ENCODE results near the gene ATP8B4. TPM values are rescaled to one million over a fixed set of nuclear protein-coding genes. Genes with fewer than 3 reads are reported as not detected.
A peak's percentile ranks its signal among the peaks of the same experiment; 100 is the strongest.

ATP8B4 gene
- total RNA-seq, 2 experiments from 2014 or later: 2.0 to 2.9 TPM

DNA sequence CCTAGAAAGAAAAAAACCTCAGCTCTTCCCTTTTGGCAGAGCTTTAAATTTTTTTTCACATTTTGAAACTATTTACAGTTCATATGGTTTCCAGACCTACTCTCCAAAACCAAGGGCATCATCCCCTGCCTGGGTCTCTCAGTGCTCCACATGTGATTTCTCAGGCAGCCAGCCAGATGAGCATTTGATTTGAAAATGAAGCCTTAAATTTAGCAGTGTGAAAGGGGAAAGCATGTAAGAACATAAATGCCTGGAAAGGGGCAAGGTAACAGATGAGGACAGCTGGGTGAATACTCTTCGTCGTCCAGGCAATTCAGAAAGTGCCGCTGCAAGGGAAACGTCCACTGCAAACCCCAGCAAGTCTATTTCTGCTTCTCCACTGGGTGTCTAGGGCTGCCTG, 94.8 kb downstream of the ATP8B4 start:
- Mint-ChIP-seq H3K27ac (no peak overlapping the region), H3K9me3 (no peaks in the 10 kb centered on the region), H3K36me3 (ENCODE audit: low read depth) (no peaks in the 10 kb centered on the region), H3K4me1 (ENCODE audit: low read depth) (no peaks in the 10 kb centered on the region), H3K4me3 (no peak overlapping the region), H3K27me3 (ENCODE audit: low read depth) (peaks cover 12% of the 10 kb centered on the region)
- CTCF ChIA-PET: no interaction called here
- DNase-seq: no peak
- intact Hi-C loops (cut with micrococcal nuclease): no loop called here

GRCh38 chr15:50018491-50018890, 100.5 kb downstream of the ATP8B4 start:
- H3K27ac Mint-ChIP-seq: no peak overlapping the region
- H3K4me3 Mint-ChIP-seq: no peak overlapping the region
- peaks cover 8% of the 10 kb centered on the region for H3K27me3 Mint-ChIP-seq (ENCODE audit: low read depth)
- no peaks in the 10 kb centered on the region for H3K36me3 Mint-ChIP-seq (ENCODE audit: low read depth)
- DNase-seq: no peak
- CTCF ChIA-PET: interaction anchor here (0.6 to 1.1 kb wide), 2 partner anchors 15 to 719 kb away, joined by 3 to 4 read pairs; no protein-coding TSS in a partner anchor
- H3K4me1 Mint-ChIP-seq (ENCODE audit: low read depth): no peaks in the 10 kb centered on the region
- intact Hi-C loops (cut with micrococcal nuclease): no loop called here
- H3K9me3 Mint-ChIP-seq: no peaks in the 10 kb centered on the region

GRCh38 chr15:50017522-50017921, 101.5 kb downstream of the ATP8B4 start:
- Mint-ChIP-seq H3K4me3 (no peak overlapping the region), H3K36me3 (ENCODE audit: low read depth) (no peaks in the 10 kb centered on the region), H3K27ac (no peak overlapping the region), H3K27me3 (ENCODE audit: low read depth) (peaks cover 10% of the 10 kb centered on the region), H3K9me3 (no peaks in the 10 kb centered on the region), H3K4me1 (ENCODE audit: low read depth) (no peaks in the 10 kb centered on the region)
- CTCF ChIA-PET: no interaction called here
- no peak for DNase-seq
- intact Hi-C loops (cut with micrococcal nuclease): no loop called here

DNA sequence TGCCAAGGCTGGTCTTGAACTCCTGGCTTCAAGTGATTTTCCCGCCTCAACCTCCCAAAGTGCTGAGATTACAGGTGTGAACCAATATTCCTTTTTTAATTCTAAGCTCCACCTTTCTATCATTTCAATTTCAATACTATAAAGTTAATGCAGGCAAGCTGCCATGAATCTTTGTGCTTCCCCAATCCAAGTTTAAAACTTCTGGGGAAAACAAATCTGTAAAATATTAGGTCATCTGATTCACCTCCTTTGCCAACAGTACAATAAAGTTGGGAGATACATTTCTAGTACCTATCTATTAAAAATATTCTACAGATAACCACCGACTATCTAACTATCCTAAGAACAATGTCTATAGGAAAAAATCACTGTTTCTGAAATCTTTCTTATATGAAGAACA, 102.1 kb downstream of the ATP8B4 start:
- CTCF ChIA-PET: no interaction called here
- peaks cover 10% of the 10 kb centered on the region for H3K27me3 Mint-ChIP-seq (ENCODE audit: low read depth)
- intact Hi-C loops (cut with micrococcal nuclease): no loop called here
- H3K9me3 Mint-ChIP-seq: no peaks in the 10 kb centered on the region
- H3K4me1 Mint-ChIP-seq (ENCODE audit: low read depth): no peaks in the 10 kb centered on the region
- H3K4me3 Mint-ChIP-seq: no peak overlapping the region
- no peaks in the 10 kb centered on the region for H3K36me3 Mint-ChIP-seq (ENCODE audit: low read depth)
- H3K27ac Mint-ChIP-seq: no peak overlapping the region
- DNase-seq: no peak

- no peak for DNase-seq
- Mint-ChIP-seq H3K36me3 (ENCODE audit: low read depth) (no peaks in the 10 kb centered on the region), H3K9me3 (no peaks in the 10 kb centered on the region), H3K27me3 (ENCODE audit: low read depth) (peaks cover 5% of the 10 kb centered on the region), H3K4me1 (ENCODE audit: low read depth) (no peaks in the 10 kb centered on the region), H3K27ac (no peak overlapping the region), H3K4me3 (no peak overlapping the region)
- intact Hi-C loops (cut with micrococcal nuclease): no loop called here
- CTCF ChIA-PET: no interaction called here
These were observed 106.2 kb downstream of the ATP8B4 start for GRCh38 chr15:50012790-50013189.

DNA sequence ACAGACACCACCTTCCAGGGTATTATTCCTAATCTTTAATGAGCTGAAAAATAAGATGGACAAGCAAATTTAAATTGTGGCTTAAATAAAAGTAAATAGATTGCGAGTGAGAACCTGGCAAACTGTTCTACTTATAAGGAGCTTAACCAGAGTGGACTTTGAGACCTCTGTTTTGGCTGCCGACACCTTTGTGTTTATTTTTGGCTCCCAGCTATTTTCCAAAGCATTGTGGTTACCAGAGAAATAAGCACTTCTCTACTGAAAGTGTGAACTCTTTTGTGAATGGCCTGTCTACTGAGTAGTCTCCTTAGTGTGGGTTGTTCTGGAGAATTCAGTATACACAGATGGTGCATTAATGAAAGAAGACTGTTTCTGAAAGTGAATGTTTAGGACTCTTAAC, 109.4 kb downstream of the ATP8B4 start:
- intact Hi-C loops (cut with micrococcal nuclease): loop anchor here (10.0 kb wide), 1 partner anchor 305 kb away; no protein-coding TSS in a partner anchor
- DNase-seq: no peak
- CTCF ChIA-PET: no interaction called here
- peaks cover 5% of the 10 kb centered on the region for H3K27me3 Mint-ChIP-seq (ENCODE audit: low read depth)
- H3K27ac Mint-ChIP-seq: no peak overlapping the region
- H3K9me3 Mint-ChIP-seq: no peaks in the 10 kb centered on the region
- H3K4me3 Mint-ChIP-seq: no peak overlapping the region
- H3K4me1 Mint-ChIP-seq (ENCODE audit: low read depth): no peaks in the 10 kb centered on the region
- no peaks in the 10 kb centered on the region for H3K36me3 Mint-ChIP-seq (ENCODE audit: low read depth)

GRCh38 chr15:50003786-50004334, 115.2 kb downstream of the ATP8B4 start:
- DNase-seq: peak; percentile 74
- Mint-ChIP-seq H3K4me3 (no peak overlapping the region), H3K27me3 (ENCODE audit: low read depth) (peaks cover 6% of the 10 kb centered on the region), H3K36me3 (ENCODE audit: low read depth) (no peaks in the 10 kb centered on the region), H3K4me1 (ENCODE audit: low read depth) (peaks cover 1% of the 10 kb centered on the region), H3K9me3 (no peaks in the 10 kb centered on the region), H3K27ac (no peak overlapping the region)
- CTCF ChIA-PET: interaction anchor here (0.7 to 2.7 kb wide), 6 partner anchors 12 to 504 kb away, joined by 3 to 9 read pairs (median 4); no protein-coding TSS in a partner anchor
- intact Hi-C loops (cut with micrococcal nuclease): loop anchor here (2.0 to 10.0 kb wide), 4 partner anchors 311 to 1141 kb away; no protein-coding TSS in a partner anchor

DNA sequence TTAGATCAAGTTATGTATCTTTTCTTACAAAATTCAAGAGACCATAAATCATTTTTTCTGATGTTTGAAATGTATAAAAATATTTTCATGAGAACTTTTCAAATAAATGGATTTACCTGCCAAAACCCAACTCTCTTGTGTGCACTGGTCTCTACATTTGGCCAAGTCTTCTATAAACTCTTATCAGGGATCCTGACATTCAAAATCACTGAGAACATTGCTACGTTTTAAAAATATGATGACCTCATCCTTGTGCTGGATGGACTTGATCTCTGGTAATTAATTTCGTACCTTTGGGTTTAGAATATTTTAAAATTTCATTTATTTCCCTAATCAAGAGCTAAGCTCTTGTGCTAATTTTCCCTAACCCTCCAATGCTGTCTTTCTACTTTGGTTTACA, 127.4 kb downstream of the ATP8B4 start:
- H3K27ac Mint-ChIP-seq: no peak overlapping the region
- intact Hi-C loops (cut with micrococcal nuclease): no loop called here
- no peaks in the 10 kb centered on the region for H3K4me1 Mint-ChIP-seq (ENCODE audit: low read depth)
- CTCF ChIA-PET: no interaction called here
- no peaks in the 10 kb centered on the region for H3K27me3 Mint-ChIP-seq (ENCODE audit: low read depth)
- no peaks in the 10 kb centered on the region for H3K36me3 Mint-ChIP-seq (ENCODE audit: low read depth)
- no peaks in the 10 kb centered on the region for H3K9me3 Mint-ChIP-seq
- DNase-seq: no peak
- no peak overlapping the region for H3K4me3 Mint-ChIP-seq

GRCh38 chr15:49990835-49991545, 128.0 kb downstream of the ATP8B4 start:
- CTCF ChIA-PET: no interaction called here
- H3K36me3 Mint-ChIP-seq (ENCODE audit: low read depth): no peaks in the 10 kb centered on the region

GRCh38 chr15:49989498-49989897, 129.5 kb downstream of the ATP8B4 start:
- DNase-seq: no peak
- Mint-ChIP-seq H3K36me3 (ENCODE audit: low read depth) (no peaks in the 10 kb centered on the region), H3K27me3 (ENCODE audit: low read depth) (no peaks in the 10 kb centered on the region), H3K4me1 (ENCODE audit: low read depth) (no peaks in the 10 kb centered on the region), H3K9me3 (no peaks in the 10 kb centered on the region), H3K4me3 (no peak overlapping the region), H3K27ac (no peak overlapping the region)
- intact Hi-C loops (cut with micrococcal nuclease): no loop called here
- CTCF ChIA-PET: interaction anchor here (0.6 kb wide), 1 partner anchor 166 kb away, joined by 3 read pairs; no protein-coding TSS in a partner anchor

More at GRCh38 chr15:49990835-49991545, 128.0 kb downstream of the ATP8B4 start:
- H3K4me3 Mint-ChIP-seq: no peak overlapping the region
- intact Hi-C loops (cut with micrococcal nuclease): no loop called here
- H3K27me3 Mint-ChIP-seq (ENCODE audit: low read depth): no peaks in the 10 kb centered on the region
- no peak for DNase-seq
- H3K27ac Mint-ChIP-seq: no peak overlapping the region
- no peaks in the 10 kb centered on the region for H3K9me3 Mint-ChIP-seq
- H3K4me1 Mint-ChIP-seq (ENCODE audit: low read depth): no peaks in the 10 kb centered on the region

DNA sequence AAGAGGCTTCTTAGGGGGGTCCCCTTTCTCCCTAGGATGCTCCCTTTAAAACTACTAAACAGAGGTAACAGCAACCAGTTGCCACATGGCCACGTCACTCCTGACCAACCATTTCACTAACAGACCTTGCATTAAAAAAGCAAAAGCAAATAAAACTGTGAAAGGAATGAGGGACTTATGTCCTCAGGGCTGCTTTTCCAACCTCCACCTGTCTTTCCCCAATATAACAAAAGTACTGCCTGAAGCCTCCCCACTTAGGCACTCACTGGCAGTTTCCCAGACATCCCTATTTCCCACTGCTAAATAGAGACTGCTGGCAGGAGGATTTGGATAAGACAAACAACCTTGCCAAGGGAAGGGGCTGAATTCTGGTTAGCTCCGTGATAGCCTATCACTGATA, 130.3 kb downstream of the ATP8B4 start:
- Mint-ChIP-seq H3K4me3 (no peak overlapping the region), H3K27me3 (ENCODE audit: low read depth) (no peaks in the 10 kb centered on the region), H3K4me1 (ENCODE audit: low read depth) (no peaks in the 10 kb centered on the region), H3K9me3 (no peaks in the 10 kb centered on the region), H3K27ac (no peak overlapping the region), H3K36me3 (ENCODE audit: low read depth) (no peaks in the 10 kb centered on the region)
- no peak for DNase-seq
- CTCF ChIA-PET: no interaction called here
- intact Hi-C loops (cut with micrococcal nuclease): no loop called here

GRCh38 chr15:49987896-49988295, 131.1 kb downstream of the ATP8B4 start:
- CTCF ChIA-PET: no interaction called here
- Mint-ChIP-seq H3K36me3 (ENCODE audit: low read depth) (no peaks in the 10 kb centered on the region), H3K27me3 (ENCODE audit: low read depth) (no peaks in the 10 kb centered on the region), H3K9me3 (no peaks in the 10 kb centered on the region), H3K4me3 (no peak overlapping the region), H3K27ac (no peak overlapping the region), H3K4me1 (ENCODE audit: low read depth) (no peaks in the 10 kb centered on the region)
- DNase-seq: no peak
- intact Hi-C loops (cut with micrococcal nuclease): no loop called here

DNA sequence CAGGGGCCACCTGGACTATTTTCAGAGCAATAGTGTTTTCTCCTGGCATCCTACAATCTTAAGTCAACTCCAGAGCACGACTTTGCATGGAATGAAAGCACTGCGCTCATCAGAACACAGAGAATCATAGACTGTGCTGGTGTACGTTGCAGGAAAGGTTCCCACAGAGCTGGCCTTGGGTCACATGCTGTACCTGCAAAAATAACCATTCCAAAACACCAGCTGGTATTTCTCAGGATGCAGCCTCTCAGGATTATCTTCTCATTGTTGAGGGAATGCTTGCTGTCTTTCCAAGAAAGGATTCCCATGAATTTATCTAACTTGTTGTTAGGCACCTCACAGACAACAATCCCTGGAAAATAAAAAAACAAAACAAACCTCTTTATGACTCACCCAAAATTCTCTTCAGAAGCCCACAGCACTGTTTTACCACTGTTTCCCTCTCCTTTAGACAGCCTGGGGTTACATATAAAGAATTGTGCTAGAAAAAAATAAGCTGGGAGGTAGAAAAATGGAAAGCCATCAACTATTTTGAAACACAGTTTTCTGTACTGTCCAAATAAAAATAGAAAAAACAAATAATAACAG, 131.7 kb downstream of the ATP8B4 start:
- Mint-ChIP-seq H3K9me3 (no peaks in the 10 kb centered on the region), H3K4me3 (no peak overlapping the region), H3K36me3 (ENCODE audit: low read depth) (no peaks in the 10 kb centered on the region), H3K27me3 (ENCODE audit: low read depth) (no peaks in the 10 kb centered on the region), H3K4me1 (ENCODE audit: low read depth) (no peaks in the 10 kb centered on the region), H3K27ac (no peak overlapping the region)
- intact Hi-C loops (cut with micrococcal nuclease): no loop called here
- DNase-seq: no peak
- CTCF ChIA-PET: no interaction called here

Measured in activated naive CD4-positive, alpha-beta T cell treated with anti-CD3 and anti-CD28 coated beads for 36 hours (primary cell).